ENCODE measurements around the gene C5AR2. TPM values are rescaled to one million over a fixed set of nuclear protein-coding genes. Genes with fewer than 3 reads are reported as not detected.
A peak's percentile ranks its signal among the peaks of the same experiment; 100 is the strongest.

The C5AR2 gene
- total and polyA plus RNA-seq, 2 experiments from 2014 or later: 0.28 TPM; not detected in 1

- Histone ChIP-seq H2AFZ (no peak overlapping the region), H3K4me1 (ENCODE audit: insufficient read depth) (no peaks in the 10 kb centered on the region), H3K4me3 (no peak overlapping the region), H3F3A (replicated peaks; ENCODE audit: low read depth) (no peaks in the 10 kb centered on the region), H4K20me1 (replicated peaks; ENCODE audit: insufficient read depth) (no peaks in the 10 kb centered on the region), H3K36me3 (ENCODE audit: insufficient read depth) (no peaks in the 10 kb centered on the region), H3K4me2 (no peak overlapping the region), H3K9me2 (ENCODE audit: insufficient read depth) (no peaks in the 10 kb centered on the region), H3K27me3 (ENCODE audit: insufficient read depth) (no peaks in the 10 kb centered on the region), H3K27ac (ENCODE audit: low read depth) (no peak overlapping the region), H3K79me2 (replicated peaks; ENCODE audit: insufficient read depth) (no peaks in the 10 kb centered on the region)
- peaks cover 2% of the 10 kb centered on the region; the same call in 2 of the 3 replicates for H3K4me1 Mint-ChIP-seq
- ATAC-seq (no peak), DNase-seq (ENCODE audit: low spot score) (no peak)
- TF ChIP-seq NANOG (IDR thresholded peaks at IDR 0.05; ENCODE audit: borderline replicate concordance): no peak
- TF ChIP-seq EZH2 (IDR thresholded peaks at IDR 0.05; ENCODE audit: low read depth, unreplicated experiment): no peak
- H3K4me3 Mint-ChIP-seq: no peak overlapping the region
- H3K36me3 Mint-ChIP-seq (ENCODE audit: low read depth): no peaks in the 10 kb centered on the region
- peaks cover 3% of the 10 kb centered on the region for H3K27me3 Mint-ChIP-seq (ENCODE audit: insufficient read depth, low read depth, poor library complexity)
- H3K9me3 Mint-ChIP-seq: peaks cover 3% of the 10 kb centered on the region
- no peak overlapping the region for H3K27ac Mint-ChIP-seq
Measured at GRCh38 chr19:47309038-47309437, 22.9 kb upstream of the C5AR2 start.

GRCh38 chr19:47309608-47310007 is 22.4 kb upstream of the C5AR2 start, which contains the start of gene C5AR1:
Gene C5AR1 (plus strand): TSS chr19:47309861. CDS start chr19:47309896, 35 bp downstream.
- H4K20me1 ChIP-seq (replicated peaks; ENCODE audit: insufficient read depth): no peaks in the 10 kb centered on the region
- ATAC-seq: peak; percentile 26; the same call in 1 of the 3 replicates
- TF ChIP-seq CTCF (conservative IDR thresholded peaks at IDR 0.05; ENCODE audit: low read depth in 2 of 2) (peak in 1 of 2 experiments; percentile 27; a peak in 1 of 4 replicates), NANOG (IDR thresholded peaks at IDR 0.05; ENCODE audit: borderline replicate concordance) (no peak)

GRCh38 chr19:47310323-47310722 is 21.7 kb upstream of the C5AR2 start:
- H3K27me3 Mint-ChIP-seq (ENCODE audit: insufficient read depth, low read depth, poor library complexity): peaks cover 6% of the 10 kb centered on the region
- Histone ChIP-seq H3K4me2 (no peak overlapping the region), H3K9me2 (ENCODE audit: insufficient read depth) (no peaks in the 10 kb centered on the region), H3F3A (replicated peaks; ENCODE audit: low read depth) (no peaks in the 10 kb centered on the region), H2AFZ (no peak overlapping the region), H3K4me3 (no peak overlapping the region), H3K79me2 (replicated peaks; ENCODE audit: insufficient read depth) (no peaks in the 10 kb centered on the region), H3K27ac (ENCODE audit: low read depth) (no peak overlapping the region), H3K36me3 (ENCODE audit: insufficient read depth) (no peaks in the 10 kb centered on the region), H3K27me3 (ENCODE audit: insufficient read depth) (no peaks in the 10 kb centered on the region), H4K20me1 (replicated peaks; ENCODE audit: insufficient read depth) (no peaks in the 10 kb centered on the region), H3K4me1 (ENCODE audit: insufficient read depth) (no peaks in the 10 kb centered on the region)
- no peaks in the 10 kb centered on the region for H3K36me3 Mint-ChIP-seq (ENCODE audit: low read depth)
- TF ChIP-seq ZNF114 (CRISPR knock-in tag; IDR thresholded peaks at IDR 0.05) (no peak), ZNF462 (CRISPR knock-in tag; IDR thresholded peaks at IDR 0.05) (no peak), JUNB (IDR thresholded peaks at IDR 0.05; ENCODE audit: unreplicated experiment) (no peak), STAT1 (IDR thresholded peaks at IDR 0.05; ENCODE audit: unreplicated experiment) (no peak), EZH2 (IDR thresholded peaks at IDR 0.05; ENCODE audit: low read depth, unreplicated experiment) (no peak), ZNF331 (CRISPR knock-in tag; IDR thresholded peaks at IDR 0.05; ENCODE audit: low read depth) (no peak), NANOG (IDR thresholded peaks at IDR 0.05; ENCODE audit: borderline replicate concordance) (no peak)
- peaks cover 6% of the 10 kb centered on the region for H3K9me3 Mint-ChIP-seq
- no peak overlapping the region for H3K27ac Mint-ChIP-seq
- DNase-seq (ENCODE audit: low spot score) (no peak), ATAC-seq (no peak)
- no peak overlapping the region for H3K4me3 Mint-ChIP-seq
- peaks cover 2% of the 10 kb centered on the region; the same call in 2 of the 3 replicates for H3K4me1 Mint-ChIP-seq

More at GRCh38 chr19:47309608-47310007, 22.4 kb upstream of the C5AR2 start, which contains the start of gene C5AR1:
- H3K4me1 Mint-ChIP-seq: peaks cover 2% of the 10 kb centered on the region; the same call in 2 of the 3 replicates
- H3K27me3 Mint-ChIP-seq (ENCODE audit: insufficient read depth, low read depth, poor library complexity): peaks cover 3% of the 10 kb centered on the region
- no peak within 1 kb of the TSS for H3K27ac Mint-ChIP-seq
- H3F3A ChIP-seq (replicated peaks; ENCODE audit: low read depth): no peaks in the 10 kb centered on the region
- H3K9me3 Mint-ChIP-seq: peaks cover 3% of the 10 kb centered on the region
- DNase-seq (ENCODE audit: low spot score): no peak
- no peaks in the 10 kb centered on the region for H3K27me3 ChIP-seq (ENCODE audit: insufficient read depth)
- no peaks in the 10 kb centered on the region for H3K4me1 ChIP-seq (ENCODE audit: insufficient read depth)
- no peak within 1 kb of the TSS for H3K4me3 Mint-ChIP-seq
- H3K79me2 ChIP-seq (replicated peaks; ENCODE audit: insufficient read depth): no peaks in the 10 kb centered on the region
- H3K36me3 ChIP-seq (ENCODE audit: insufficient read depth): no peaks in the 10 kb centered on the region
- no peaks in the 10 kb centered on the region for H3K9me2 ChIP-seq (ENCODE audit: insufficient read depth)
- H3K36me3 Mint-ChIP-seq (ENCODE audit: low read depth): no peaks in the 10 kb centered on the region
- no peak within 1 kb of the TSS for H3K4me2 ChIP-seq
- H3K27ac ChIP-seq (ENCODE audit: low read depth): no peak within 1 kb of the TSS
- no peak within 1 kb of the TSS for H3K4me3 ChIP-seq
- H2AFZ ChIP-seq: no peak within 1 kb of the TSS

Data from GM23338 (cell line).